CD4-positive, alpha-beta memory T cell (primary cell): Measurements from ENCODE around the gene TRIM59. TPM values are rescaled to one million over a fixed set of nuclear protein-coding genes. Genes with fewer than 3 reads are reported as not detected.

Experiments used
- CTCF ChIA-PET: fragments of 350-600 bp; sonication (Branson Sonifier 250); formaldehyde crosslinking; loops from one replicate; lab custom pipeline; 2021; ENCODE audit warnings: inconsistent platforms; ENCODE audit not compliant: partially characterized antibody; lab: Charles Lee
- POLR2A ChIA-PET: fragments of 350-600 bp; sonication (Branson Sonifier 250); formaldehyde crosslinking; loops from one replicate; lab custom pipeline; 2021; ENCODE audit not compliant: partially characterized antibody; lab: Charles Lee
- DNase-seq, 5 donors: peaks; one replicate each; pipeline versions ENCODE4 v3.0.0 to v3.0.0-alpha.2; 2020 to 2022; ENCODE audit warnings: mixed read lengths in 1 of 5
- H3K27ac ChIP-seq: one replicate; pipeline ENCODE4 v1.7.0; 2013; ENCODE audit warnings: low read depth, low read length
- H3K27me3 ChIP-seq: 2 replicates; pipeline ENCODE4 v1.7.0; 2013; ENCODE audit warnings: mild to moderate bottlenecking, low read length, moderate library complexity; ENCODE audit not compliant: insufficient read depth
- H3K36me3 ChIP-seq: 2 replicates; pipeline ENCODE4 v1.7.0; 2013; ENCODE audit warnings: mild to moderate bottlenecking, low read length, moderate library complexity; ENCODE audit not compliant: insufficient read depth
- H3K4me1 ChIP-seq: 2 replicates; pipeline ENCODE4 v1.7.0; 2013; ENCODE audit warnings: mild to moderate bottlenecking, low read length, moderate library complexity; ENCODE audit not compliant: insufficient read depth
- H3K4me3 ChIP-seq, 2 donors: one replicate each; pipeline ENCODE4 v1.7.0; 2013; ENCODE audit warnings: low read length in 2 of 2, mild to moderate bottlenecking in 1 of 2
- H3K9me3 ChIP-seq, 2 donors: one replicate each; pipeline ENCODE4 v1.7.0; 2013; ENCODE audit warnings: low read length in 2 of 2, control low read depth in 1 of 2; ENCODE audit not compliant: control insufficient read depth in 1 of 2
- H3K27ac Mint-ChIP-seq, 7 donors: one replicate each; pipeline ENCODE4 v1.8.0; 2020 to 2021; ENCODE audit warnings: mixed read lengths in 7 of 7, mild to moderate bottlenecking in 6 of 7, inconsistent platforms in 3 of 7, moderate library complexity in 3 of 7
- H3K27me3 Mint-ChIP-seq, 2 donors: one replicate each; pipeline ENCODE4 v1.8.0; 2020 to 2021; ENCODE audit warnings: mixed read lengths in 2 of 2
- H3K36me3 Mint-ChIP-seq, 2 donors: one replicate each; pipeline ENCODE4 v1.8.0; 2020 to 2021; ENCODE audit warnings: mixed read lengths in 2 of 2, inconsistent platforms in 1 of 2, mild to moderate bottlenecking in 1 of 2
- H3K4me1 Mint-ChIP-seq, 4 donors: one replicate each; pipeline ENCODE4 v1.8.0; 2020 to 2021; ENCODE audit warnings: mixed read lengths in 4 of 4, mild to moderate bottlenecking in 1 of 4
- H3K4me3 Mint-ChIP-seq, 8 donors: one replicate each; pipeline ENCODE4 v1.8.0; 2020 to 2021; ENCODE audit warnings: mixed read lengths in 8 of 8, mild to moderate bottlenecking in 7 of 8, moderate library complexity in 6 of 8, inconsistent platforms in 3 of 8
- H3K9me3 Mint-ChIP-seq, 8 donors: one replicate each; pipeline ENCODE4 v1.8.0; 2020 to 2021; ENCODE audit warnings: mixed read lengths in 8 of 8, mild to moderate bottlenecking in 5 of 8, inconsistent platforms in 3 of 8, moderate library complexity in 1 of 8
- intact Hi-C: fragments of 100-400 bp; cut with micrococcal nuclease; formaldehyde crosslinking; loops from one replicate; pipeline ENCODE4 v1.15.1; 2023
- polyA plus RNA-seq, 2 donors: library from polyadenylated mRNA; unstranded; fragments of 300-500 nt; fragmentation: Illumina TruSeq; gene quantifications; one replicate each; pipeline ENCODE4 v1.2.3, GENCODE V29; 2021
- total RNA-seq, 2 experiments: library from RNA; stranded (reverse); gene quantifications; one replicate each; pipeline ENCODE4 v1.2.3, GENCODE V29; 2021

The TRIM59 gene
- total RNA-seq = 10 to 100 TPM; 26.3 to 28.3 TPM
- 10 to 100 TPM; 21.6 to 31.5 TPM for polyA plus RNA-seq

GRCh38 chr3:160449636-160450598 lies at the start of gene TRIM59:
Gene TRIM59 (minus strand): TSS chr3:160449786. CDS start chr3:160439183, 10,603 bp downstream.
- CTCF ChIA-PET = interaction anchor here (0.6 to 2.6 kb wide), 16 partner anchors 9 to 461 kb away, joined by 3 to 23 read pairs (median 4); partner anchors contain the start of genes IL12A and PPM1L
- Histone ChIP-seq H3K9me3 (no peaks in the 10 kb centered on the region), H3K27me3 (no peaks in the 10 kb centered on the region), H3K36me3 (no peaks in the 10 kb centered on the region), H3K4me1 (peaks cover 35% of the 10 kb centered on the region), H3K27ac (peak within 1 kb of the TSS; percentile 81), H3K4me3 (peak within 1 kb of the TSS; percentile 82 to 91)
- peak; percentile 93 to 98 (median 97) for DNase-seq
- POLR2A ChIA-PET = interaction anchor here (0.7 to 3.5 kb wide), 22 partner anchors 9 to 1648 kb away, joined by 3 to 35 read pairs (median 5); partner anchors contain the start of genes IFT80, KPNA4, MFSD1 and PPM1L
- peaks cover 18 to 48% (median 33%) of the 10 kb centered on the region in 4 donors for H3K4me1 Mint-ChIP-seq
- peak within 1 kb of the TSS; percentile 92 to 99 (median 97) for H3K27ac Mint-ChIP-seq
- peaks cover 7 to 16% of the 10 kb centered on the region in 2 donors for H3K36me3 Mint-ChIP-seq
- H3K27me3 Mint-ChIP-seq = no peaks in the 10 kb centered on the region
- intact Hi-C loops = loop anchor here (1.0 to 2.0 kb wide), 4 partner anchors 51 to 771 kb away; partner anchors contain the start of genes IFT80, KPNA4, NMD3 and SMC4
- no peaks in the 10 kb centered on the region for H3K9me3 Mint-ChIP-seq
- H3K4me3 Mint-ChIP-seq = peak within 1 kb of the TSS; percentile 93 to 100 (median 98)

GRCh38 chr3:160498202-160498601 lies 48.6 kb upstream of the TRIM59 start:
- Mint-ChIP-seq H3K4me3 (no peak overlapping the region), H3K36me3 (peaks cover 30 to 33% of the 10 kb centered on the region in 2 donors), H3K4me1 (no peaks in the 10 kb centered on the region), H3K27ac (no peak overlapping the region), H3K27me3 (no peaks in the 10 kb centered on the region), H3K9me3 (no peaks in the 10 kb centered on the region)
- Histone ChIP-seq H3K4me1 (no peaks in the 10 kb centered on the region), H3K4me3 (no peak overlapping the region), H3K27me3 (no peaks in the 10 kb centered on the region), H3K27ac (no peak overlapping the region), H3K36me3 (peaks cover 10% of the 10 kb centered on the region), H3K9me3 (no peaks in the 10 kb centered on the region)
- ChIA-PET POLR2A (no interaction called here), CTCF (interaction anchor here (1.3 to 1.5 kb wide), 2 partner anchors 9 to 11 kb away, joined by 4 to 6 read pairs; no protein-coding TSS in a partner anchor)
- intact Hi-C loops = no loop called here
- DNase-seq = no peak

- Mint-ChIP-seq H3K4me3 (no peak overlapping the region), H3K4me1 (peaks cover 0 to 5% (median 3%) of the 10 kb centered on the region in 4 donors), H3K27me3 (no peaks in the 10 kb centered on the region), H3K27ac (no peak overlapping the region), H3K9me3 (peaks cover 0 to 3% (median 0%) of the 10 kb centered on the region in 8 donors), H3K36me3 (no peaks in the 10 kb centered on the region)
- H3K36me3 ChIP-seq = no peaks in the 10 kb centered on the region
- H3K27me3 ChIP-seq = no peaks in the 10 kb centered on the region
- no peaks in the 10 kb centered on the region for H3K9me3 ChIP-seq
- intact Hi-C loops = no loop called here
- H3K27ac ChIP-seq = no peak overlapping the region
- ChIA-PET CTCF (no interaction called here), POLR2A (no interaction called here)
- DNase-seq = no peak
- no peaks in the 10 kb centered on the region for H3K4me1 ChIP-seq
- H3K4me3 ChIP-seq = no peak overlapping the region
Measured at GRCh38 chr3:160490166-160490565, 40.6 kb upstream of the TRIM59 start.

- POLR2A ChIA-PET = no interaction called here
- H3K27ac Mint-ChIP-seq = no peak overlapping the region
- H3K4me1 Mint-ChIP-seq = peaks cover 0 to 7% (median 5%) of the 10 kb centered on the region in 4 donors
- intact Hi-C loops = loop anchor here (1.0 to 2.0 kb wide), 3 partner anchors 324 to 1642 kb away; partner anchors contain the start of gene IL12A
- no peaks in the 10 kb centered on the region for H3K36me3 Mint-ChIP-seq
- Histone ChIP-seq H3K27ac (no peak overlapping the region), H3K4me1 (no peaks in the 10 kb centered on the region), H3K4me3 (no peak overlapping the region), H3K9me3 (no peaks in the 10 kb centered on the region), H3K27me3 (no peaks in the 10 kb centered on the region), H3K36me3 (no peaks in the 10 kb centered on the region)
- CTCF ChIA-PET = interaction anchor here (0.8 to 2.9 kb wide), 10 partner anchors 9 to 601 kb away, joined by 3 to 11 read pairs (median 4); partner anchors contain the start of genes IL12A and TRIM59
- H3K4me3 Mint-ChIP-seq = no peak overlapping the region
- DNase-seq = peak in 4 of 5 donors; percentile 8 to 27 (median 20)
- peaks cover 0 to 4% (median 0%) of the 10 kb centered on the region in 8 donors for H3K9me3 Mint-ChIP-seq
- peaks cover 2% of the 10 kb centered on the region in 2 donors for H3K27me3 Mint-ChIP-seq
Measured at GRCh38 chr3:160486459-160486869, 36.9 kb upstream of the TRIM59 start.

- POLR2A ChIA-PET = no interaction called here
Measured at GRCh38 chr3:160482796-160483195, 33.2 kb upstream of the TRIM59 start.

GRCh38 chr3:160481856-160482255 lies 32.3 kb upstream of the TRIM59 start:
- POLR2A ChIA-PET = no interaction called here
- intact Hi-C loops = no loop called here
- H3K4me3 Mint-ChIP-seq = no peak overlapping the region
- Histone ChIP-seq H3K36me3 (no peaks in the 10 kb centered on the region), H3K27me3 (no peaks in the 10 kb centered on the region), H3K27ac (no peak overlapping the region), H3K9me3 (no peaks in the 10 kb centered on the region), H3K4me3 (no peak overlapping the region), H3K4me1 (no peaks in the 10 kb centered on the region)
- H3K9me3 Mint-ChIP-seq = peaks cover 0 to 1% (median 0%) of the 10 kb centered on the region in 8 donors
- peaks cover 0 to 1% of the 10 kb centered on the region in 2 donors for H3K36me3 Mint-ChIP-seq
- CTCF ChIA-PET = interaction anchor here (1.5 kb wide), 1 partner anchor 11 kb away, joined by 3 read pairs; no protein-coding TSS in a partner anchor
- no peak overlapping the region for H3K27ac Mint-ChIP-seq
- DNase-seq = no peak
- H3K4me1 Mint-ChIP-seq = peaks cover 0 to 7% (median 5%) of the 10 kb centered on the region in 4 donors
- H3K27me3 Mint-ChIP-seq = peaks cover 8 to 14% of the 10 kb centered on the region in 2 donors

More at GRCh38 chr3:160482796-160483195, 33.2 kb upstream of the TRIM59 start:
- Mint-ChIP-seq H3K27ac (no peak overlapping the region), H3K36me3 (peaks cover 0 to 1% of the 10 kb centered on the region in 2 donors), H3K9me3 (peaks cover 0 to 1% (median 0%) of the 10 kb centered on the region in 8 donors), H3K4me3 (no peak overlapping the region), H3K27me3 (peaks cover 6 to 14% of the 10 kb centered on the region in 2 donors), H3K4me1 (peaks cover 0 to 7% (median 5%) of the 10 kb centered on the region in 4 donors)
- H3K36me3 ChIP-seq = no peaks in the 10 kb centered on the region
- H3K27me3 ChIP-seq = no peaks in the 10 kb centered on the region
- no peak for DNase-seq
- H3K9me3 ChIP-seq = no peaks in the 10 kb centered on the region
- no peaks in the 10 kb centered on the region for H3K4me1 ChIP-seq
- intact Hi-C loops = no loop called here
- H3K4me3 ChIP-seq = no peak overlapping the region
- CTCF ChIA-PET = interaction anchor here (1.5 kb wide), 1 partner anchor 10 kb away, joined by 3 read pairs; no protein-coding TSS in a partner anchor
- no peak overlapping the region for H3K27ac ChIP-seq
